HL-60/S4 treated with retinoic acid at 250 ng/mL for 4 days and 3 days (cell line): ENCODE data around the gene C4orf36.

Experiments
- in situ Hi-C: fragments of 300-500 bp; cut with MboI; formaldehyde crosslinking; loops from 2 replicates; pipeline ENCODE4 v1.7.0; 2022; ENCODE audit warnings: low sequenced_read_pairs

Gene C4orf36

GRCh38 chr4:86872135-86872534 is 20.1 kb downstream of the C4orf36 start:
- in situ Hi-C loops, result no loop called here

- in situ Hi-C loops, result no loop called here
Observed at GRCh38 chr4:86870442-86871069, 21.7 kb downstream of the C4orf36 start.

- in situ Hi-C loops, result no loop called here
Observed at GRCh38 chr4:86857341-86858052, 34.7 kb downstream of the C4orf36 start.

GRCh38 chr4:86856896-86857295 is 35.3 kb downstream of the C4orf36 start:
- in situ Hi-C loops, result no loop called here

GRCh38 chr4:86855572-86855971 is 36.6 kb downstream of the C4orf36 start:
- in situ Hi-C loops, result no loop called here

- in situ Hi-C loops, result no loop called here
Observed at GRCh38 chr4:86853209-86853608, 39.0 kb downstream of the C4orf36 start.

GRCh38 chr4:86848732-86849619 is 43.2 kb downstream of the C4orf36 start, which contains the start of gene SLC10A6:
Gene SLC10A6 (minus strand): TSS chr4:86849384. CDS start chr4:86849115, 269 bp downstream.
- in situ Hi-C loops, result no loop called here

GRCh38 chr4:86848136-86848535 is 44.1 kb downstream of the C4orf36 start:
- in situ Hi-C loops, result no loop called here

- in situ Hi-C loops, result no loop called here
Observed at GRCh38 chr4:86847571-86847970, 44.7 kb downstream of the C4orf36 start.

- in situ Hi-C loops, result no loop called here
Observed at GRCh38 chr4:86846921-86847320, 45.3 kb downstream of the C4orf36 start.

GRCh38 chr4:86845593-86845992 is 46.6 kb downstream of the C4orf36 start:
- in situ Hi-C loops, result no loop called here

GRCh38 chr4:86841309-86841708 is 50.9 kb downstream of the C4orf36 start:
- in situ Hi-C loops, result no loop called here

- in situ Hi-C loops, result no loop called here
Observed at GRCh38 chr4:86840858-86841257, 51.4 kb downstream of the C4orf36 start.

- in situ Hi-C loops, result no loop called here
Observed at GRCh38 chr4:86837691-86838503, 54.3 kb downstream of the C4orf36 start.

GRCh38 chr4:86835677-86836076 is 56.5 kb downstream of the C4orf36 start:
- in situ Hi-C loops, result no loop called here

- in situ Hi-C loops, result no loop called here
Observed at GRCh38 chr4:86834901-86835300, 57.3 kb downstream of the C4orf36 start.

- in situ Hi-C loops, result no loop called here
Observed at GRCh38 chr4:86833615-86834014, 58.6 kb downstream of the C4orf36 start.

- in situ Hi-C loops, result no loop called here
Observed at GRCh38 chr4:86831262-86832130, 60.7 kb downstream of the C4orf36 start.
